ENCODE results near the gene ORAI1.
"Not testable (repeated sequence)": the region's sequence is repeated elsewhere in the genome, so short reads cannot be mapped to it uniquely, and the experiment has no call there.

Gene ORAI1

DNA sequence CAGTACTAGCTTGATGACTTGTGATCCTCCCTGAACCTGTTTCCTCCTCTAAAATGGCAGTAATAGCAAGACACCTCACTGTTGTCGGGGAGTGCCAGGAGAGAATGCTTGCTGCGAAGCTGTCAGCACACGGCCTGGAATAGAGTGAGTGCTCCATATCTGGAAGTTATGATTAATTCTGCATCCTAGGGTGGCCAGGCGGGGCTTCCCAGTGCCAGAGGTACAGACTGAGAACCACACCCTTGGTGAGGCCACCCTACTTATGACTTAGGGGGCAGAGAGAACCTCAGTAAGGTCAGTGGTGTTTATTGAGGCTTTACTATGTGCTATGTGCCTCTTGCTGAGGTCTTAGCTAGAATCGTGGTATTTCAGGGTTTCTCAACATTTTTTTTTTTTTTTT lies 23.0 kb downstream of the ORAI1 start:
- no peak for DNase-seq (ENCODE audit: low spot score)

DNA sequence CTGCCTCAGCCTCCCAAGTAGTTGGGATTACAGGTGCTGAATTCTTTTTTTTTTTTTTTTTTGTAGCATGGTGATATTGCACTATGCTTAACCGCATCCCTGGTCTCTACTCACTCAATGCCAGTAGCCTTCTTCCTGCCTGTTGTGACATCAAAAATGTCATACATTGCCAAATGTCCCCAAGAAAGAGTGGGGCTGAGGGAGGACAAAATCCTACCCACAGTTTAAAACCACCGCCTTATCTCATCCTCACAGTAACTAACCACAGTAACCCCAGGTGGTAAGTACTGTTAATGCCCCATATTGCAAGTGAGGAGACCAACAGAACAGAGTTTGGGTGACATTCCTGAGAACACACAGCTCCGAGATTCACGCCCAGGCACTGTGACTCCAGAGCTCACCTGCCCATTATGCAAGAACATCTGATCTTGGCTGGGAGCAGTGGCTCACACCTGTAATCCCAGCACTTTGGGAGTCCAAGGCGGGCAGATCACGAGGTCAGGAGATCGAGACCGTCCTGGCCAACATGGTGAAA lies 23.6 kb downstream of the ORAI1 start:
- no peak for DNase-seq (ENCODE audit: low spot score)

DNA sequence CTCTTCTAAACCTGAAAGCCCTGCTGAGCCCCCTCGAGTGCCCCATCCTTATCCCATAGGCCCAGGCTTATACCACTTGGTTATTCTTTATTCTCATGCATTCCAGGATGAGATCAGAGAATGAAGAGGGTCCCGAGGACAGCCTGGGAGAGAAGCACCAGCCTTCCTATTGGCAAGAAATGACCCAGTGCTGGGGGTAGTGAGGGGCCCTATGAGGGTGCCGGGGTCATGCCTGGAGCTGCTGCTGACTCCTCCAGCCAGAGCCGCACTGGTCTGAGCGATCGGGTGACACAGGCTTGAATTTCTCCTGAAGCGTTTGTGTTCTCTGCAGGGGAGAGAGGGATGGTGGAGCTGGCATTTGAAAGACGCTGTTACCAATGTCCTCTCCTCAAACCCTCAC lies 25.0 kb downstream of the ORAI1 start:
- DNase-seq (ENCODE audit: low spot score), result no peak

DNA sequence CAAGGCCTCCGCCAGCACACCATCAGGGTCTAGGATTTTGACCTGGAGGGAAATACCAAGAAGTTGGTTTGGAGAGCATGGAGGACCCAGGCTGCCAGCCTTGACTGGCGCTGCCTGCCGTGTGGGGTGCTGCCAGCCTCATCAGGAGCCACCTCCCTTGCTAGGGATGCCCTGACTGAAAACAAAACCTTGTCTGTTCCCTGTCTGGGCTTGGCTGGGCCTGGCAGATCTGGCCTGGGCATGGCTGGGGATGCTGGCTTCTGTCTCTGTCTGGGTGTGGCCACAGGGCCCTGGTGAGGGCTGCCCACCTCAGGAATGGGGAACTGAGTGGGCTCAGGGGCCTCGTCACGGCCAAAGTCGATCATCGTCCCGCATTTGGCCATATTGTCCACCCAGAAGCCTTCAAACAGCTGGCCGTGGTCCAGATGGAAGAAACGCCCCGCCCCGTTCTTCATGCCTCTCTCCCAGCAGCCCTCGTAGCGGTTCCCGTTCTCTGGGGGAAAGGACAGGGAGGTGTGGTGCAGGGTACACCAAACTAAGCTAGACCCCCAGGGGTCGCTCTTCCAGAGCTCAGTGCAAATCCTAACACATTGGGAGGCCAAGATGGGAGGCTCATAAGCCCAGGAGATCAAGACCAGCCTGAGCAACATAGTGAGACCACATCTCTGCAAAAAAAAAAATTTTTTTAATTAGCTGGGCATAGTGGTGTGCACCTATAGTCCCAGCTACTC lies 26.6 kb downstream of the ORAI1 start:
- no peak for DNase-seq (ENCODE audit: low spot score)

DNA sequence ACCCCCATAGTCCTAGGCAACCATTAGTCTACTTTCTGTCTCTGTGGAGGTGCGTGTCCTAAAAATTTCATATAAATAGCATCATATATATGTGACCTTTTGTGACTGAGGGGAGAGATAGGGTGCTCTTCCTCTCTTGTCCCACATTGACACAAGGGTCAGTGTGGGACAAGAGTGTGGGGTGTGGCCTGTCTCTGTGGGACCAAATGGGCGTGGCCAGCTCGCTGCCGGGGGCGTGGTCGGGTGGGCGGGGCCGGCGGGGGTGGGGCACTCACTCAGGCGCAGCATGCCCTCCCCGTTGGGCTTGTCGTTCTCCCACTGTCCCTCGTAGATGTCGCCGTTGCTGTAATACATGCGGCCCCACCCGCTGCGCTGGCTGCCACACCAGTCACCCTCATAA lies 27.7 kb downstream of the ORAI1 start:
- DNase-seq (ENCODE audit: low spot score), result no peak

DNA sequence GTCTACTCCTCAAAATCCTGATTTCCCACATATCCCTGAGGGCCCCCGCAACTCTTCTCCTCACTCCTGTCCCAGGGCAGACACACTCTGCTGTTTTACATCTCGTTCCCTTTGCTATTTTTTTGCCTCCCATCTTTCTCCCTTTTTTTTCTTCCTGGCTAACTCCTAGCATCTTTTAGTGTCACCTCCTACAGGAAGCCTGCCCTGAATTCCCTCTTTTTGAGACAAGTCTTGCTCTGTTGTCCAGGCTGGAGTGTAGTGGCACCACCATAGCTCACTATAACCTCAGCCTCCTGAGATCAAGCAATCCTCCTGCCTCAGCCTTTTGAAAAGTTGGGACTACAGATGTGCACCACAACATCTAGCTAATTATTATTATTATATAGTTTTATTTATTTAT lies 29.8 kb downstream of the ORAI1 start:
- no peak for DNase-seq (ENCODE audit: low spot score)

DNA sequence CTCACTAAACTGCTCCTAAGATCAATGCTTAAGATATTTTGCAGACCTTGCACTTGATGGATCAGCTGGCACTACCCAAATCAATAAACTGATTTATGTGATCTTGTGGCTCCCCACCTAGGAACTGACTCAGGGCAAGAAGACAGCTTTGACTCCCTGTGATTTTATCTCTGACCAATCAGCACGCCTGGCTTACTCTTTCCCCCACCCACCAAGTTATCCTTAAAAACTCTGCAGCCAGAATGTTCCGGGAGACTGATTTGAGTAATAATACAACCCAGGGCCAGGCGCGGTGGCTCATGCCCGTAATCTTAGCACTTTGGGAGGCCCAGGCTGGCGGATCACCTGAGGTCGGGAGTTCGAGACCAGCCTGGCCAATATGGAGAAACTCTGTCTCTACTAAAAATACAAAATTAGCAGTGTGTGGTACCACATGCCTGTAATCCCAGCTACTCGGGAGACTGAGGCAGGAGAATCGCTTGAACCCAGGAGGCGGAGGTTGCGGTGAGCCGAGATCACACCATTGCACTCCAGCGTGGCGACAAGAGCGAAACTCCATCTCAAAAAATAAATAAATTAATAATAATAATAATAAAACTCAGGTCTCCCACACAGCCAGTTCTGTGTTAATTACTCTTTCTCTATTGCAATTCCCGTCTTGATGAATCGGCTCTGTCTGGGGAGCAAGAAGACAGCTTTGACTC lies 31.1 kb downstream of the ORAI1 start:
- no peak for DNase-seq (ENCODE audit: low spot score)

DNA sequence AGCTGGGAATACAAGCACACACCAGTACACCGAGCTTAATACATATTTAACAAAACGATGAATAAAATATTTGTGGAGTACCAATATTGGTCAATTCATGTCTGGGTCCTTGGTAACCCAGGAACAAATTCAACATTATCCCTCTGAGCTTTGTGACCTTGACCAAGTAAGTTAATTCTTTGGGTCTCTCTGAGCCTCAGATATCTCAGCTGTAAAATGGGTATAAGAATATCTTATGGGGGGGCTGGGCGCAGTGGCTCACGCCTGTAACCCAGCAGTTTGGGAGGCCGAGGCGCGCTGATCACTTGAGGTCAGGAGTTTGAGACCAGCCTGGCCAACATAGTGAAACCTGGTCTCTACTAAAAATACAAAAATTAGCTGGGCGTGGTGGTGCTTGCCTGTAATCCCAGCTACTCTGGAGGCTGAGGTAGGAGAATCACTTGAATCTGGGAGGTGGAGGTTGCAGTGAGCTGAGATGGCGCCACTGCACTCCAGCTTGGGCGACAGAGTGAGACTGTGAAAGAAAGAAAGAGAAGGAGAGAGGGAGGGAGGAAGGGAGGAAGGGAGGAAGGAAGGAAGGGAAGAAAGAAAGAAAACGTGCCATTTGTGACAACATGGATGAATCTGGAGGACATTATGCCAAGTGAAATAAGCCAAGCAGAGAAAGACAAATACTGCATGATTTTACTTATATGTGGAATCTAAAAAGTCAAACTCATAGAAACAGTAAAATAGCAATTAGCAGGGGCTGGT lies 35.2 kb downstream of the ORAI1 start:
- not testable (repeated sequence) for DNase-seq (ENCODE audit: low spot score)

DNA sequence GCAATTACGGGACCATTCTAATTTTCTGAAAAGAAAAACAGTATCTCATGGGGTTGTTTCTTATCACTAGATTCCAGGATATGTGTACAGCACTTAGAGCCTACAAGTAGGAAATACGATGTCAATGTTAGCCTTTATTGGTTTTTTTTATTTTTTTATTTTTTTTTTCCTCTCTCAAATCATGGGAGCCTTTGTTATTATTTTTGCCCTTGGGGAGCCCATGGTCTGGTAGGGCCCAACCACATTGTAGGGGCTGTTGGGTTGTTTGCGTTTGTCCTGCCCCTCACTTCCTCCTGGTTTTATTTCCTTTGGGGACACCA lies 37.2 kb downstream of the ORAI1 start:
- DNase-seq (ENCODE audit: low spot score), result no peak

DNA sequence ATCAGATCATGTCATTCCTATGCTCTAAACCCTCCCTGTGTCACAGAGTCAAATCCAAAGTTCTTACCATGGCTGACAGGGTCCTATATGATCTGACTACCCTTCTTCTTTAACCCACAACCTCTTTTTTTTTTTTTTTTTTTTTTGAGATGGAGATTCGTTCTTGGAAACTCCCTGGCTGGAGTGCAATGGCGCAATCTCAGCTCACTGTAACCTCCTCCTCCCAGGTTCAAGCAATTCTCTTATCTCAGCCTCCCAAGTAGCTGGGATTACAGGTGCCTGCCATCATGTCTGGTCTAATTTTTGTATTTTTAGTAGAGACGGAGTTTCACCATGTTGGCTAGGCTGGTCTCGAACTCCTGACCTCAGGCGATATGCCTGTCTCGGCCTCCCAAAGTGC lies 40.5 kb downstream of the ORAI1 start:
- not testable (repeated sequence) for DNase-seq (ENCODE audit: low spot score)

DNA sequence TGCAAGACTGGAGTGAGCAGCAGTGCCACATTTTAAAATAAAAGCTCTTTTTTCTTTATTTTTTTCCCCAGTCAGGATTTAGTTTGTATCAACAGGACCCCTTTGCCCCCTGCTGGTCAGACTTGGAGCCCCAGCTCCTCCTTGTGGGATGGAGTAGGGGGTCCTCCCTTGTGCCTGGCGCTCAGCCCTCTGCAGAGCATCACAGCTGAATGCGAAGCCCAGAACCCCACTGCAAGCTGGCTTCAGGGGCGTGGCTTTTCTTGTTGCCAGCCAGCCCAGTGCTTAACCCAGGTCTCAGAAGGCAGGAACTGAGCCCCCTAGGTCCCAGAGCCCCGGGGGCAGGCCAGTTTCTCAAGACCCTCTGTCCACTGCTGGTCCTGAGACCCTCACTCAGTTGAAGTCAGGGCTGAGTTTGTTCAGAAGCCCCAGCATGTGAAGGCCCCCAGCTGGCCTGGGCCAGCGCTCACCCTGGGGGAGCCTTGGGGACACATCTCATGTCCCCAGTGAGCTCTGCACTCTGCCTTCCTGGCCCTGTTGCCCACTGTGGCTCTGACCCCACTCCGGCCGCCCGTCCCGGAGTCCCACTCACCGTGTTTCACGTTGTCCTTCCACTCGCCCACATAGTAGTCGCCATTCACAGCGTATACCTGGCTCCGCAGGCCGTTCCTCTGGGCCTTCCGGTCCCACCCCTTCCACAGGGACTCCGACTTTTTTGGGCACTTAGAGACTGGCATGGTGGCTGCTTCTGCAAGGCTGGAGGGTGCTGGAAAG lies 42.6 kb downstream of the ORAI1 start:
- peak; percentile 72 for DNase-seq (ENCODE audit: low spot score)

DNA sequence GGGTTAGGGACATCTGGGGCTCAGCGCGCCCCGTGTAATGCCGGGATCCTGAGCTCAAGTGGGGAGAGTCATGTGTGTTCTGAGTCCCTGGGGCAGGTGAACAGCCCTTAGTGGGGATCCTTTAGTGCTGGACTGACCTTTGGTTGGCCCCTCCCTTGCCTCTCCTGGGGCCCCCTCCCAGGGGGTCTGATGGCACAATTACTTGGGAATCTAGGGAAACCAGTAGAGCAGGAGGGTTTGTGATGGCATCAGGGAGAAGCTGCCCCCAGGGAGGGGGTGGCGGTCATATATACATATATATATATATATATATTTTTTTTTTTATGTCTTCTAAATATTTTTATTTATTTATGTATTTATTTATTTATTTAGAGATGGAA lies 43.2 kb downstream of the ORAI1 start, which contains the start of gene MORN3:
Gene MORN3 (minus strand): TSS at position 134 of the 380 bp plus-strand sequence. CDS start 171 bp downstream, outside the sequence.
- DNase-seq (ENCODE audit: low spot score), result no peak

DNA sequence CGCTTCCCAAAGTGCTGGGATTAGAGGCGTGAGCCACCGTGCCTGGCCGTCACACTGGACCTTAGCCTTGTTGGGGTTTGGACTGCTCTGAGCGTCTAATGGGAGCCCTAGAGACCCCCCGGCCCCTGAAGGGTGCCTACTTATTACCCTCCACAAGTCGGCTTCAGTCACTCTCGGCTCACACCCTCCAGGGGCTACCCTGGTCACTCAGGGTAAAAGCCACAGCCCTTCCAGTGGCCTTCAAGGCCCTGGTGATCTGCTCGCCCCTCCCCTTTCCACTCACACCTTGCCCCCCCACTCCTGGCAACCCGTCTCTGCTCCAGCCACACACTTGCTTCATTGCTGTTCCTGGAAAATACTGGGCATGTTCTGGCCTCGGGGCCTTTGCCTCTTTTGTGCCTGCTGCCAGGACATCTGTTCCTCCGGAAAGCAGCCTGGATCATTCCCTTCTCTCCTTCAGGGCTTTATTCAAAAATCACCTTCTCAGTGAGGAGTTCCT lies 46.7 kb downstream of the ORAI1 start:
- no peak for DNase-seq (ENCODE audit: low spot score)

DNA sequence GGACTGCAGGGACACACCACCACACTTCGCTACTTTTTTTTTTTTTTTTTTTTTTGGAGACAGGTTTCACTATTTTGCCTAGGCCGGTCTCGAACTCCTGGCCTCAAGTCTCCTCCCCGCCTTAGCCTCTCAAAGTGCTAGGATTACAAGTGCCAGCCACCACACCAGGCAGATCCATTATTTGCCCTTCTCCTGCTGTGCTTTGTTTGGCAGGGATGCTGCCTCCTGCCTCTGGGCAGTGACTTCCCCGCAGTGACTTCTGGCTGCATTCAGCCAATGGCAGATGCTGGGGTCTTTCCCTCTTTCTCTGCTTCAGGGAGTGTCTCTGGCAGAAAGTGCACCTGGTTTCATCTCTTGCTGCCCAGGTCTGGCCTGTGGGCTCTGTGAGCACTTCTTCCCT lies 49.9 kb downstream of the ORAI1 start:
- no peak for DNase-seq (ENCODE audit: low spot score)

DNA sequence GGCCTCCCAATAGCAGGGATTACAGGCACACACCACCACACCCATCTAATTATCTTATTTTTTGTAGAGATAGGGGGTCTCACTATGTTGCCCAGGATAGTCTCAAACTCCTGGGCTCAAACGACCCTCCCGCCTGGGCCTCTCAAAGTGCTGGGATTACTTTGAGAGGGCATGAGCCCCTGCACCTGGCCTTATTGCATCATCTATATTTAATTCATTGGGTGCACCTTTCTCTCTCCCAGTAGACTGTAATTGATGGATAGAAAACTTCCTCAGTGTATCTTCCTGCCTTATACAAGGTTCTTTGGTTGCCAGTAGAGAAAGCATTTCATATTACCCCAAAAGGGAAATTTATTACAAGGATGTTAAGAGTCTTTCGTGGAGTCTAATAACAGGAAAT lies 52.0 kb downstream of the ORAI1 start:
- DNase-seq (ENCODE audit: low spot score), result no peak

DNA sequence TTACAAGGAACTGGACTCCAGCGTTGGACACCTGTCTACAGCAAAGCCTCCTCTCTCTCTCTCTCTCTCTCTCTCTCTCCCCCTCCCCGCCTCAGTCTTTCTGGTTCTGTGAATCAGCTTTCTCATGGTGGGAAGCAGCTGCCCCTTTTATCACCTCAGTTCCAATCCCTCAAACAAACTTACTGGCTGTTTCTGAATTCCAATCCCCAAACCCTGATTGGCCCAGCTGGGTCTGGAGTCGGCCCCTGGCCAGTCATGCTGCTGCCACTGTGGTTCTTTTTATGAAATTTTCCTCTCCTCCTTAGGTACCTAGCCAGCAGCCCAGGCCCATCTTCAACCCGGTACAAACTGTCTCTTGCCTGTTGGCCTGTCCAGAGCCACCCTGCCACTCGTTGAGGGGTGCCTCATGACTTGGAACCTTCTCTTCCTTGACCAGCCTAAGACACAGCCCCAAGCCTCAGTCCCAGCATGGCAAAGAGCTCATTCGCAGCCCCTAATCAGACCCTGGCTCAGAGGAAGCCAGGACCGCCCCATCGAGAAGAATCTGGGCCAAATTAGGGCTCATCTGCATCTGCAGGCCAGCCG lies 52.5 kb downstream of the ORAI1 start:
- DNase-seq (ENCODE audit: low spot score), result no peak

DNA sequence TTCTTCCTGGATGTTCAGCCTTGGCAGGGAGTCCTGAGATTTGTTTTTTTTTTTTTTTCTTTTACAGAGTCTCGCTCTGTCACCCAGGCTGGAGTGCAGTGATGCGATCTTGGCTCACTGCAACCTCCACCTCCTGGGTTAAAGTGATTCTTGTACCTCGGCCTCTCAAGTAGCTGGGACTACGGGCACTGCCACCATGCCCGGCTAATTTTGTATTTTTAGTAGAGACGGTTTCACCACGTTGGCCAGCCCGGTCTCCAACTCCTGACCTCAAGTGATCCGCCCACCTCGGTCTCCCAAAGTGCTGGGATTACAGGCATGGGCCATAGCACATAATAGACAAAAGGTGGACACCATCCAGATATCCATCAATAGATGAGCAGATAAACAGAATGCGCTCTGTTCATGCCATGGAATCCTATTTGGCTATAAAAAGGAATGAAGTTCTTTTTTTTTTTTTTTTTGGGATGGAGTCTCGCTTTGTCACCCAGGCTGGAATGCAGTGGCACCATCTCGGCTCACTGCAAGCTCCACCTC lies 53.4 kb downstream of the ORAI1 start:
- DNase-seq (ENCODE audit: low spot score), result not testable (repeated sequence)

DNA sequence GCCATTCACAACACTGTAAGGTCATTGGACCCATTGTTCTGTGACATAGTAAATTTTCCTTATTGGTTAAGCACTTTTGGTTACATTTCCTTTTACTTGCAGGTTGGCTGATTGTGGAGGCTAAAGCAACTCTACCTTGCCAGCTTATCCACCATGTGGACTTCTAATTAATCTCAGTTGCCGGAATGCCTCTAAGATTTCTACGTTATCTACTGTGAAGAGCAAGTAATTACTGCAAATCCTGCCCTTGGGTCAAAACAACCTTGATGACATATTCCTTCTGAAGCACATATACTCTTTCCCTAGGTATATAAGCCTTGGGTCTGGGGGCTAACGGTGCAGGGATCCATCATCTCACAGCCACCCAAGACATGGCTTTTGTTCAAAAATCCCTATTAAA lies 62.6 kb downstream of the ORAI1 start:
- no peak for DNase-seq (ENCODE audit: low spot score)

DNA sequence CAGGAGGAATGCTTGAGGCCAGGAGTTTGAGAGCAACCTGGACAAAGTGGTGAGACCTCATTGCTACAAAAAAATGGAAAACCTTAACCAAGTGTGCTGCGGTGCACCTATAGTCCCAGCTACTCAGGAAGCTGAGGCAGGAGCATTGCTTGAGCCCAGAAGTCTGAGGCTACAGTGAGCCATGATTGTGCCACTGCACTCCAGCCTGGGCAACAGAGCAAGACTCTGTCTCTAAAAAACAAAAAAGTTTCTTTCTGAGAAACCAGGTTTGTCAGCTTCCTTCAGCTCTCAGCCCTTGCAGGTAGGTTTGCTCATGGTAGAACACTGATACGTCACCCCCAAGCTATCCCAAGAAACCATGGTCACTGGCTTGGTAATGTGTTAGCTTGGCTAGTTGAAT lies 63.1 kb downstream of the ORAI1 start:
- DNase-seq (ENCODE audit: low spot score), result no peak
